HEK293 (cell line): ENCODE results near the gene PSME4.

Experiments used
- CTCF ChIP-seq: fragments of 450-650 bp; formaldehyde crosslinking; IDR thresholded peaks from 2 replicates; pipeline ENCODE4 v1.5.1; 2016; ENCODE audit warnings: missing biosample characterization, missing genetic modification characterization
- EGR2 ChIP-seq: fragments of 450-650 bp; formaldehyde crosslinking; IDR thresholded peaks from 2 replicates; pipeline ENCODE4 v1.5.1; 2016; ENCODE audit warnings: low read depth, missing biosample characterization, missing genetic modification characterization
- PATZ1 ChIP-seq: fragments of 450-650 bp; formaldehyde crosslinking; IDR thresholded peaks from 2 replicates; pipeline ENCODE4 v1.5.1; 2016; ENCODE audit warnings: missing biosample characterization, missing genetic modification characterization
- ZBTB21 ChIP-seq: fragments of 450-650 bp; formaldehyde crosslinking; IDR thresholded peaks from 2 replicates; pipeline ENCODE4 v1.5.1; 2017; ENCODE audit warnings: missing biosample characterization, missing genetic modification characterization
- ZSCAN4 ChIP-seq: fragments of 450-650 bp; formaldehyde crosslinking; IDR thresholded peaks from 2 replicates; pipeline ENCODE4 v1.5.1; 2017; ENCODE audit warnings: missing biosample characterization, missing genetic modification characterization

- TF ChIP-seq CTCF (tag by site-specific recombination) (no peak), PATZ1 (tag by site-specific recombination) (no peak), ZBTB21 (tag by site-specific recombination) (no peak), ZSCAN4 (tag by site-specific recombination) (no peak), EGR2 (no peak)
Measured at GRCh38 chr2:54000524-54000923, 29.7 kb upstream of the PSME4 start.
